ENCODE measurements around the gene PRCP.

- TF ChIP-seq CTCF (conservative IDR thresholded peaks at IDR 0.05; ENCODE audit: low read depth, low read length), result no peak
- TF ChIP-seq EZH2 (IDR thresholded peaks at IDR 0.05; ENCODE audit: borderline replicate concordance, low read depth, low read length, poor library complexity, severe bottlenecking), result no peak
Measured at GRCh38 chr11:82843057-82843795, 57.0 kb downstream of the PRCP start.
